NB4 (cell line): ENCODE data around the gene CRACDL.

Source experiments
- CTCF ChIP-seq: IDR thresholded peaks from one replicate; pipeline ENCODE4 v1.5.1; 2012; ENCODE audit warnings: low read depth, low read length
- MAX ChIP-seq: IDR thresholded peaks from 2 replicates; pipeline ENCODE4 v1.6.1; 2011; ENCODE audit warnings: low read depth, low read length
- MYC ChIP-seq: IDR thresholded peaks from 2 replicates; pipeline ENCODE4 v1.6.1; 2011; ENCODE audit warnings: low read depth, low read length
- POLR2A ChIP-seq: IDR thresholded peaks from 2 replicates; pipeline ENCODE4 v1.6.1; 2011; ENCODE audit warnings: mild to moderate bottlenecking; ENCODE audit not compliant: insufficient read length; ENCODE audit errors: extremely low read depth

GRCh38 chr2:98825404-98825803 is 110.6 kb downstream of the CRACDL start:
- TF ChIP-seq CTCF: no peak
- TF ChIP-seq POLR2A: no peak
- TF ChIP-seq MAX: no peak
- TF ChIP-seq MYC: no peak
